HAP-1 (cell line): Measurements from ENCODE around the gene HOXC5.
A peak's percentile ranks its signal among the peaks of the same experiment; 100 is the strongest.

Experiments used
- DNase-seq, 2 experiments: peaks; one replicate each; pipeline ENCODE4 v3.0.0-alpha.2; 2016 to 2020; ENCODE audit warnings: low spot score in 2 of 2
- H3K27me3 ChIP-seq: fragments of 250-450 bp; sonication (Bioruptor Pico); 2 replicates; pipeline ENCODE4 v1.5.1; 2020; ENCODE audit warnings: low read depth, mild to moderate bottlenecking, moderate library complexity
- H3K36me3 ChIP-seq: fragments of 250-450 bp; sonication (Bioruptor Pico); replicated peaks from 2 replicates; pipeline ENCODE4 v1.5.1; 2020; ENCODE audit warnings: mild to moderate bottlenecking
- H3K4me1 ChIP-seq: fragments of 250-450 bp; sonication (Bioruptor Pico); 2 replicates; pipeline ENCODE4 v1.5.1; 2020; ENCODE audit warnings: mild to moderate bottlenecking
- H3K4me3 ChIP-seq: fragments of 250-450 bp; sonication (Bioruptor Pico); 2 replicates; pipeline ENCODE4 v1.5.1; 2020; ENCODE audit warnings: mild to moderate bottlenecking, moderate library complexity
- H3K9me3 ChIP-seq: fragments of 250-450 bp; sonication (Bioruptor Pico); 2 replicates; pipeline ENCODE4 v1.5.1; 2020; ENCODE audit warnings: mild to moderate bottlenecking, moderate library complexity
- in situ Hi-C: fragments of 300-500 bp; cut with MboI; formaldehyde crosslinking; loops from 3 replicates; pipeline ENCODE4 v1.14.3; 2020; ENCODE audit warnings: low sequenced_read_pairs, inconsistent platforms, mixed read lengths

HOXC5 gene

DNA sequence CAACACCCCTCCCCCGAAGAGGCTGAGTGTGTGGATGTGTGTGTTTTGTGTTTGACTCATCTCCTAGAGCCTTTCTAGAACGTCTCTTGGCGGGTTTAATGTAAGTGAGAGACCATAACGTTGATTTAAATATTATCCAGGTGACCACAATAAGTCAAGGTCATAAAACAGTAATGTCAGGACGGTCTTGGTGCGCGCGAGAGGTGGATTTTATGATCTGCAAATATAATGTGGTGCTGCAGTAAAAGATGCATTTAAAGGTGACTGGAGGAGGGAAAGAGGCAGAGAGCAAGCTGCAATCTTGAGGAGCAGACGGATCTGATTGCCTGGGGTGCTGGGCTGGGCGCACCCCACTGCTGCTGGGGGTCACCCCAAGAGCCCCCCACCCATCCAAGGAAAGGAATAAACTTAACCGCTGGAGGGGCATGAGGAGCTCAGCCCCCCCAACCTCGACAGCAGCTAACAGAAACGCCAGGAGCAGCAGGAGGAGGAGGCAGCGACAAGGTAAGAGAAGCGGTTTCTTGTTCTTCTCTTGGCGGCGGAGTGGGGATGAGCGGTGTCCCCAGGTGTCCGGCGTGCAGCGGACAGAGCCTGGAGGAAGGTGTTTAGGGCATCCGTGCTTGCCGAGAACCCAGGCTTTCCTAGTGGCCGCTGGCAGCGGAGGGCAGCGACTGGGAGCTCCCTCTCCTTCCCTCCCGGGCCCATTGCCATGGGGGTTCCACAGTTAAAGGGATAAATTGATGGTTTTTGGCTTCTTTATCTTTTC lies 42.4 kb upstream of the HOXC5 start:
- Histone ChIP-seq H3K36me3 (no peaks in the 10 kb centered on the region), H3K4me3 (no peak overlapping the region), H3K27me3 (0 out of 2 replicates have a peak, but pooled peaks cover 2% of the 10 kb centered on the region), H3K9me3 (no peaks in the 10 kb centered on the region), H3K4me1 (peaks cover 21% of the 10 kb centered on the region)
- in situ Hi-C loops: loop anchor here (25.0 kb wide), 1 partner anchor 372 kb away; the partner anchor contains the start of gene GPR84
- DNase-seq: no peak

DNA sequence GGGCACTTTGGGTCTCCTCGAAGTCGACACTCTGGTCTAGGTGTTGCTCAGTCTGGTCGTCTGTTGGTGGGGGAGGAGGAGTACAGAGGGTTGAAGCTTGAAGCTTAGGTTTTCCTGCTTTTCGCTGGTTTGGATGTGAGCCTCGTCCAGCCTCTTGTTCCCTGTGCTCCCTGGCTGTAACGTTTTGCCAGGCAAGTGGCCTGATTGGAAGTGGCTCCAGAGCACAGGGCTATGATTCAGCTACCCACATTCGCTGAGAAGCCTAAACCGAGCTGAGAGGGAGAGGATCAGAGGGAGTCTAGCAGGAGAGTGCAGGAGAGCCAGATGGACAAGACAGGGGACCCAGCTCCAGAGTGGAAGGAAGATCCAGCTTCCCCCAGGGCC lies 41.8 kb upstream of the HOXC5 start:
- Histone ChIP-seq H3K4me3 (no peak overlapping the region), H3K27me3 (0 out of 2 replicates have a peak, but pooled peaks cover 2% of the 10 kb centered on the region), H3K9me3 (no peaks in the 10 kb centered on the region), H3K36me3 (no peaks in the 10 kb centered on the region), H3K4me1 (peaks cover 18% of the 10 kb centered on the region)
- in situ Hi-C loops: loop anchor here (25.0 kb wide), 1 partner anchor 371 kb away; the partner anchor contains the start of gene GPR84
- no peak for DNase-seq

DNA sequence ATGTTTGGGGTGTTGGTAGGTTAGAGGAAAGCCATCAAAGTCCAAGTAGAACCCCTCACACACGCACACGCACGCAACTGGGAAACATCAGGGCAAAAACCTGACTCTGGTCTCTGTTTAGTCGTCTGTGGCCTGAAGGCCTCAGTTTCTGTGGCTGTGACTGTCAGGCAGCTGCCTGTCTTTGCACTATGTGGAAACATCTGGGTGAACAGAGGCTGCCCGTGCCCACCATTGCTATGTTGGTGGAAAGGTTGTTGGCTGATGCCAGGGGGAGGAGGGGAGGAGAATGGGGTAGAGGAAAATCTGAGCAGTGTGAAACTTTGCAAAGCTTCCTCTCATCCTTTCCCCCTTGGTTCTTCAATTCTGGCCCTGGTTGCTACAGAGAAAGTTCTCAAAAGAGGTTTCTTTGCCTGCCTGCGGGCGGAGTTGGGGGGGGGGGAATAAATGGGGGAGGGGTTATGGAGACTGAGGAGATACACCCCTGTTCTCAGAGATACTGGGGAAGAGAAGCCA lies 40.4 kb upstream of the HOXC5 start:
- H3K36me3 ChIP-seq: no peaks in the 10 kb centered on the region
- H3K27me3 ChIP-seq: 0 out of 2 replicates have a peak, but pooled peaks cover 2% of the 10 kb centered on the region
- H3K4me3 ChIP-seq: no peak overlapping the region
- DNase-seq: no peak
- H3K9me3 ChIP-seq: no peaks in the 10 kb centered on the region
- H3K4me1 ChIP-seq: peaks cover 18% of the 10 kb centered on the region
- in situ Hi-C loops: loop anchor here (25.0 kb wide), 1 partner anchor 370 kb away; the partner anchor contains the start of gene GPR84

DNA sequence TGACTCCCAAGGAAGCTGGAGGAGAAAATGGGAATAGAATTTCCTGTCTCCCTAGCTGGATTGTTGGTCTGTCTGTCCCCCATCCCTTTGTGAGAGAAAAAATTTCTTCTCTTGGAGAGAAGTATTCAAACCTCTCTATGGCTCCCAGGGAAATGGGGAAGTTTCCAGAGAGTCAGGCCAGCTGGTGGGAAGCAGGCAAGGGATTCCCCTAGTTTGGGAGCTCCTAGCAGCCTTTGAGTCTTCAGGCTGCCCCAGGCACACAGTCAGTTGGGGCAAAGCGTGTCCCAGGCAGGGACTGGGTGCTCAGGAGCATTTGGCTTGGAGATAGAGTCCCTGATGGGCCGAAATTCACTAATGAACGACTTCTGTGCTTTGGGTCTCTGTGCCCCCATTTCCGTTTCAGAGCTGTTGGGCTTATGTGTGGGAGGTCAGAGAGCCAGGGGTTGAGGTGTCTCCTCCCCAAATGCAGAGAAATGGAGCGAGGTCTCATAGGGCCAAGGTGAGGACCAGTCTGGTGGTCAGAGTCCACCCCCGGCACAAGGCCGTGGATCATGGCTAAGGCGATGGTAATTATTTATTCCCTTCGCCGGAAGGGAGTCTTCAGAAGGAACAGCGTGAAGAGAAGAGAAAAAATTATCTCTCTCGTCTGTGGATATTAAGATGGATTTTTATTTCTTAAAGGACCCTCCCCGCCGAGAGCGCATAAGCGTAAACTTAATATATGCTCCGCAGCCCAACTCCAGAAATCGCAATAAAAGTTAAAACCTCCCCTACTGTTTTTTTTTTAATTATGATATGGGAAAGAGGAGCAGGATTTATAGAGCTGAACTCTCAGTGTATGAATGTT lies 39.5 kb upstream of the HOXC5 start:
- H3K4me3 ChIP-seq: no peak overlapping the region
- H3K9me3 ChIP-seq: no peaks in the 10 kb centered on the region
- peaks cover 18% of the 10 kb centered on the region for H3K4me1 ChIP-seq
- DNase-seq: no peak
- in situ Hi-C loops: loop anchor here (25.0 kb wide), 1 partner anchor 369 kb away; the partner anchor contains the start of gene GPR84
- H3K27me3 ChIP-seq: peaks cover 6% of the 10 kb centered on the region; the same call in 1 of the 2 replicates
- no peaks in the 10 kb centered on the region for H3K36me3 ChIP-seq

DNA sequence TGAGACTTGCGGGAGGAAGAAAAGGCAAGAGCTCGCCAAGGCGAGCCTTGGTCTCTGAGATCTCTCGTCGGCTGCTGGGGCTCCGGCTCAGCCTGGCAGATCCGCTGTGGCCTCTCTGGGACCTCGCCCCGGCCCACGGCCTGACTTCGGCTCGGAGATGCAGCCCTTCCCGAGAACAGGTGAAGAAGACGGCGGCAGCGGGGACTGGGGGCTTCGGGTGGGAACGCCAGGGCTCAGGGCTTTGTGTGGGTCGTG lies 38.9 kb upstream of the HOXC5 start:
- no peaks in the 10 kb centered on the region for H3K9me3 ChIP-seq
- peaks cover 17% of the 10 kb centered on the region for H3K4me1 ChIP-seq
- H3K36me3 ChIP-seq: no peaks in the 10 kb centered on the region
- DNase-seq: no peak
- in situ Hi-C loops: loop anchor here (25.0 kb wide), 1 partner anchor 368 kb away; the partner anchor contains the start of gene GPR84
- peaks cover 7% of the 10 kb centered on the region; the same call in 1 of the 2 replicates for H3K27me3 ChIP-seq
- no peak overlapping the region for H3K4me3 ChIP-seq

DNA sequence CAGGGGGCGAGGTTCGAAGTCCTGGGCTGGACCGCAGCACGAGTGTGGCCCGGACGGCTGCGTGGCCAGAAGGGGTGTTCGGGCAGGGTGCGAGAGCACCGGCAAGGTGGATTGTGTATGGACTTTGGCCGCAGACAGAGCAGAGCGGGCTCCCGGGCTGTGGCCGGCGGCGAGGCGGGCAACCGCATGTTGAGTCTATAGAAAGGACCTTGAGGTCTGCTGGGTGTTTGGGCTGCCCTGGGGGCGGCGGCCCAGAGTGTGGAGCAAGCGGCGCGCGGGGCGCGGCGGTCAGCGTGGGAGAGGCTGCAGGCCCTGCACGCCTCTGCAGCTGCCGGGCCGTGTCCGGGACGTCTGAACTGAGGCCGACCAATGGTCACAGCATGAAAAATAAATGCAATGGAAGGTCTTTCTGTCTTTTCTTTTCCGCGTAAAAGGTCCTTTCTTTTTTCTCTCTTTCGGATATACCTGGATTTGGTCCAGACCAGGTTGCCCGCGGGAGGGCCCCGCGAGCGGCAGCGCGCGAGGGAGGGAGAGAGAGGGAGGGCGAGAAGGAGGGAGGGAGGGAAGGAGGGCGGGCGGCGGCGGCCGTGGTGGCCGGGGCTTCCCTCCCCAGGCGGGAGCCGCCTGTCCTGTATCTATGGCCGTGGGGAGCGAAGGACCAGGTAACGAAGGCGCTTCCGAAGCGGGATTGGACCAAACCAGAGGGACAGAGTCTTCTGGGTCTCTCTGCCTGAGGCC lies 38.4 kb upstream of the HOXC5 start:
- no peaks in the 10 kb centered on the region for H3K36me3 ChIP-seq
- H3K4me1 ChIP-seq: peaks cover 12% of the 10 kb centered on the region
- DNase-seq: no peak
- H3K4me3 ChIP-seq: no peak overlapping the region
- no peaks in the 10 kb centered on the region for H3K9me3 ChIP-seq
- H3K27me3 ChIP-seq: peaks cover 7% of the 10 kb centered on the region; the same call in 1 of the 2 replicates
- in situ Hi-C loops: loop anchor here (25.0 kb wide), 1 partner anchor 368 kb away; the partner anchor contains the start of gene GPR84

DNA sequence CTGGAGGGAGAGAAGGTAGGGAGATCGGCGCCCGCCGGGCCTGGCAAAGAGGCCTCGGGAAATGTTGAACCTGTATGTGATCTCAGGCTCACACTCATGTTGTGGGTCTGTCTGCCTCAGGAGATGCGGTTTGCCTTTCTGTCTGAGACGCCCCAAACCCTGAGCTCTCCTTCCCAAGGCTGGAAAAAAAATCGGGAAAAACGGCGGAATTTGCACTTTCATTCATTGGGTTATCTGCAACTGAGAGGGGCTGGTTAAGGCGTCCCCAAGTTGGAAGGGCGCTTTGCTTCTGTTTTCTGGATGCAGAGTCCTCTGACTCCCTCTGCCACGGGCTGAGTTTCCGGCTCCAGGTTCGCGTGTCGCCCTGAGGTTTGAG lies 37.9 kb upstream of the HOXC5 start:
- Histone ChIP-seq H3K4me3 (peak overlapping the region; percentile 15), H3K36me3 (no peaks in the 10 kb centered on the region), H3K9me3 (no peaks in the 10 kb centered on the region), H3K27me3 (peaks cover 10% of the 10 kb centered on the region), H3K4me1 (peaks cover 9% of the 10 kb centered on the region)
- in situ Hi-C loops: loop anchor here (25.0 kb wide), 1 partner anchor 367 kb away; the partner anchor contains the start of gene GPR84
- DNase-seq: no peak

DNA sequence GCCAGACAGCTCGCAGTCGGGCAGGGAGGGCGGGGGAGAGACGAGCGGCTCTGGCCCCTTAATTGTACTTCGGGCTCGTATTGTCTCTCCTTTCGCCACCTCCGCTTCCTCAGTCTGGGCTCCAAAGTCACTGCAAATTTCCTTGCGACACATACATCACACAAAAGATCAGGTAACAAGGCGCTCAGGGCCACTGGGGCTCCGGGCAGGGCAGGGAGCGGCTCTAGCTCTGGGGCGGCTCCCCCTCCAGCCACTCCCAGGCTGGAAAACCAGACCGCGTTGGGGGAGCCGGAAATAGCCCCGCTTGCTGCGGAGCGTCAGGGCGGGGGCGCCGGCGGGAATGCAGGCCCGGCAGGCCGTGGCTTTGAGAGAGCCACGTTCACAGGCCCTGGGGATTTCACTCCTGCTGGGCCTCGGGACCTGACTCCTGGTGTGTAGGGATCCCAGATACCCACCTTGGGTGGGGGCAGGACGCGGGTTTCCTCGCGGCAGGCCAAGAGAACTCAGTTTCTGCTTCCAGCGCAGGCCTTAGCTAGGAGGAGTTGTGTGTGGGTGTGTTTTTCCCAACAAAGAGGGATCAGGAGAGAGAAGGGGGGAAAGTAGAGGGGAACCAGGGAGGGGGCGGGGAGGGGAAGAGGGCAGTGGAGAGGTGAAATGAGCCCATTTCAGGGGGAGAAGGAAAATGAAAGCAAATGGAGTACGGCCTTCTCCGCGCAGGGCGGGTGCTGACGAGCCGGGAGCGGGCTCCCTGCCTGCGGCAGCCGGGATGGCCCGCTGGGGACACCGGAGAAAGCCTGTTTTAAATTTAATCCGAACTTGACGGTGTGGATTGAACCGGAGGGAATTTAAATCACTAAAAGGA lies 37.2 kb upstream of the HOXC5 start:
- Histone ChIP-seq H3K4me1 (peaks cover 9% of the 10 kb centered on the region), H3K36me3 (no peaks in the 10 kb centered on the region), H3K27me3 (peaks cover 12% of the 10 kb centered on the region), H3K4me3 (peak overlapping the region; percentile 15), H3K9me3 (no peaks in the 10 kb centered on the region)
- peak in 1 of 2 experiments; percentile 61 for DNase-seq
- in situ Hi-C loops: loop anchor here (25.0 kb wide), 1 partner anchor 367 kb away; the partner anchor contains the start of gene GPR84

DNA sequence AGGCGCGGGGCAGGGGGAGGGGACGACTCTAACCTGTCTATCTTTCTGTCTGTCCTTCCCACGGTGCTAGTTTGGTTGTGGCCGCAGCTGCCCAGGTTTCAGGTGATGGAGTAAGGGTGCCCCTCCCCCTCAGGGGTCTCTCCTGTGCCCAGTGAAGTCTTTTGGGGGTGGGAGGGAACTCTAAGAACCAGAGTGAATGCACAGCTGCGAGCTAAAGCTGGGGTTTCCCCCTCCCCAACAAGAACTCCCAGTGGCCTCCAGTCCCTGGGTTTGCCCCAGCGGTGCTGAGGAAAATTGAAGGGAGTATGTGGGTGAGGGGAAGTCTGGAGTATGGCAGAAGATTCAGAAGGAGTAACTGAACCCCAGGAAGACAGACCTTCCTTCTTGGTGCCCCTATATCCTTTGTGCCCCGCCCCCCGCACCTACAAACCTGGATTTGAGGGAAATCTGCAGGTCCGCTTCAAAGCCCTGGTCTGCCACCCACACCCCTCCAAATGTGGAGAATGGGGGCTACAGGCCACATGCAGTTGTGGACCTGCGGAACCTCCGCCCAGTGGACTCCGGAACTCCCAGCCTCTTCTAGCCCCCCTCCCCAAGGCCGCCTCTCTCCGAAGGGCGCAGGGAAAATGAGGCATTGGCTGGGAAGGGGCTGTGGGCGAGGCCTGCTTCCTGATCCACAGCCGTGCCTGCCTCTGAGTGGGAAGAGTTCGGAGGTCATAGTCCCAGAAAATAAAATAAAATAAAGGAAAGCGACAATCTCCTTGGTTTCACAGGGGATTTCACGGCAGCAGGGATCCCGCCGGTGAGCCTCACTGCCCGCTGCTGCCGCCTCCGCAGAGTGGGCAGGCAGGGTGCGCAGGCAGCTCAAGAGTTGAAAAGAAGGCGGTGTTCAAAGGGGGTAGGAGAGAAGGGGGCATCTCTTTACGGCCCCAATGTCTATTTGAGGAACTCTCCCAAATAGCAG lies 36.3 kb upstream of the HOXC5 start:
- DNase-seq: no peak
- Histone ChIP-seq H3K4me3 (no peak overlapping the region), H3K36me3 (no peaks in the 10 kb centered on the region), H3K27me3 (peaks cover 17% of the 10 kb centered on the region), H3K4me1 (peaks cover 9% of the 10 kb centered on the region), H3K9me3 (no peaks in the 10 kb centered on the region)
- in situ Hi-C loops: loop anchor here (25.0 kb wide), 1 partner anchor 366 kb away; the partner anchor contains the start of gene GPR84

DNA sequence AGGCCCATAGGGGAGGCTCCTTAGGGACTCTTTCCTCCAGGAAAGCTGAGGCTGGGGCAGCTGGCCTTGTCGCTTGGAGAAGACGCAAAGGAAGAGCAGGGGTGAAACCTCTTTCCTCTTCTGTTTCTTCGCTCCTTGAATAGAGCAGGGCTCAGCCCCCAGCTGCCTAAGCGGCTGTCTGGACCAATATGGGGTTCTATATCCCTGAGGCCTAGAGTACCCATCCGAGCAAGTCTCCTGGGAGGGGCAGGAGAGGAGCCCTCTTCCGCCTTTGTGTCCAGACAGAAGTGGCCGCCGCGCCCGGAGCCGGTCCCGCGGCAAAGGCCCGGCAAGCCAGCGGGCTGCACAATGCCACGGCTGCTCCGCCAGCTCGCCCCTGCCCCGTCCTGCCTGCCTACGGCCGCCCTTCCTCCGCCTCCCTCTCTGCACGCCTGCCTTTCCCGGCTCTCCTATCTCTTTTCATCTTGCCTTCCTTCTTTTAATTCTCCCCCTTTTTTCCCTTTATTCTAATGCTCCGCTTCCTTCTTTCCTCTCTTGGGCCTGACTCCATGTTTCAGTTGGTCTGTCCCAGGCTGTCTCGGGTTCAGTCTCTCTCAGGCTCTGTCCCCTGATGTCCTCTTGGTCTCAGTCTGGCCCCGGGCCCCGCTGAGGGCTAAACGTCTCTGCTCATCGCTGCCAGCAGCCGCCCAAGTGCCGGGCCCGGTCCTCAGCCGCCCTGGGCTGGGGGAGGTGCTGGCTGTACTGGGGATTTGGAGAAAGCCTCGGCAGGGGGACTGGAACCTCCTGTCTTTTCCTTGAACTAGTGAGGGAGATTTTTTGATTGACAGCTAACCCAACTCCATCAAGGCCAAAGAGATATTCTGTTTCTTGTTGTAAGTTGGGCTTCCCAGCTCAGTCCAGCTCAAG lies 35.4 kb upstream of the HOXC5 start:
- H3K9me3 ChIP-seq: no peaks in the 10 kb centered on the region
- no peaks in the 10 kb centered on the region for H3K36me3 ChIP-seq
- no peak for DNase-seq
- H3K4me3 ChIP-seq: no peak overlapping the region
- H3K4me1 ChIP-seq: peaks cover 9% of the 10 kb centered on the region
- peaks cover 17% of the 10 kb centered on the region for H3K27me3 ChIP-seq
- in situ Hi-C loops: loop anchor here (25.0 kb wide), 1 partner anchor 365 kb away; the partner anchor contains the start of gene GPR84
